Bronchial epithelial cell (primary cell): ENCODE results near the gene PREX1. TPM values are rescaled to one million over a fixed set of nuclear protein-coding genes. Genes with fewer than 3 reads are reported as not detected.

Experiments
- DNase-seq: peaks from one replicate; pipeline ENCODE4 v3.0.0-alpha.2; 2010; ENCODE audit warnings: low read depth
- FAIRE-seq: peaks from 2 replicates; lab custom pipeline; 2011; peaks lifted over from hg19 to GRCh38; lab: Jason Lieb, UNC
- H3K27me3 ChIP-seq: 2 replicates; pipeline ENCODE4 v1.5.1; 2011; ENCODE audit warnings: low read length; ENCODE audit not compliant: control insufficient read depth, insufficient read depth
- H3K36me3 ChIP-seq: 2 replicates; pipeline ENCODE4 v1.5.1; 2011; ENCODE audit warnings: low read length; ENCODE audit not compliant: control insufficient read depth, insufficient read depth
- H3K4me3 ChIP-seq: 2 replicates; pipeline ENCODE4 v1.5.1; 2011; ENCODE audit warnings: mild to moderate bottlenecking, low read depth, low read length, control low read depth
- total RNA-seq: library from RNA; depleted of rRNA; stranded (reverse); fragments of >200 nt; gene quantifications from 2 replicates; pipeline ENCODE4 v1.2.1, GENCODE V29; 2014
- TF ChIP-seq, protein P1 (sequence below): IDR thresholded peaks from 2 replicates; pipeline ENCODE4 v1.5.1; 2011; ENCODE audit warnings: mild to moderate bottlenecking, moderate library complexity, low read length, control low read depth, inconsistent platforms; ENCODE audit not compliant: insufficient read depth, severe bottlenecking

The PREX1 gene
- total RNA-seq, 1 donor from 2014 or later, result under 0.01 TPM

DNA sequence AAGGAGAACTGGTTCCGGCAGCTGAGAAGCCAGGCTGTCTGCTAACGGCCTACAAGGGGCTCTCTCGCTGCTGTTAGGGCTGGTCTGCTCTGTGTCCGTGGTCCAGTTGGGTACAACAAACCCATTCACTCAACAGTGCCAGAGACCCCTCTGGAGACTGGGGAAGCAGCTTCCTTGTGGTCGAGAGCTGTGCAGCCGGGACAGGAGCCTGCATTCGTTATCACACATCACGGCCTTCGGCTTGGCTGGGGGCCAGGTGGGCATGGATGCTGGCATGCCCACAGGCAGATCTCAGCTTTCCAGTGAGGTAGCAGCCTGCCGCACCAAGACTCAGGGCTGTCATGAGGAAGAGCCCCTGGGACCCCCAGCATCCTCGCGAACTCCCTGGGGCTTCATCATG lies 124.7 kb downstream of the PREX1 start:
- TF ChIP-seq, protein P1, sequence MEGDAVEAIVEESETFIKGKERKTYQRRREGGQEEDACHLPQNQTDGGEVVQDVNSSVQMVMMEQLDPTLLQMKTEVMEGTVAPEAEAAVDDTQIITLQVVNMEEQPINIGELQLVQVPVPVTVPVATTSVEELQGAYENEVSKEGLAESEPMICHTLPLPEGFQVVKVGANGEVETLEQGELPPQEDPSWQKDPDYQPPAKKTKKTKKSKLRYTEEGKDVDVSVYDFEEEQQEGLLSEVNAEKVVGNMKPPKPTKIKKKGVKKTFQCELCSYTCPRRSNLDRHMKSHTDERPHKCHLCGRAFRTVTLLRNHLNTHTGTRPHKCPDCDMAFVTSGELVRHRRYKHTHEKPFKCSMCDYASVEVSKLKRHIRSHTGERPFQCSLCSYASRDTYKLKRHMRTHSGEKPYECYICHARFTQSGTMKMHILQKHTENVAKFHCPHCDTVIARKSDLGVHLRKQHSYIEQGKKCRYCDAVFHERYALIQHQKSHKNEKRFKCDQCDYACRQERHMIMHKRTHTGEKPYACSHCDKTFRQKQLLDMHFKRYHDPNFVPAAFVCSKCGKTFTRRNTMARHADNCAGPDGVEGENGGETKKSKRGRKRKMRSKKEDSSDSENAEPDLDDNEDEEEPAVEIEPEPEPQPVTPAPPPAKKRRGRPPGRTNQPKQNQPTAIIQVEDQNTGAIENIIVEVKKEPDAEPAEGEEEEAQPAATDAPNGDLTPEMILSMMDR, result no peak
- no peaks in the 10 kb centered on the region for H3K27me3 ChIP-seq
- FAIRE-seq (no peak), DNase-seq (no peak)
- no peak overlapping the region for H3K4me3 ChIP-seq
- no peaks in the 10 kb centered on the region for H3K36me3 ChIP-seq

DNA sequence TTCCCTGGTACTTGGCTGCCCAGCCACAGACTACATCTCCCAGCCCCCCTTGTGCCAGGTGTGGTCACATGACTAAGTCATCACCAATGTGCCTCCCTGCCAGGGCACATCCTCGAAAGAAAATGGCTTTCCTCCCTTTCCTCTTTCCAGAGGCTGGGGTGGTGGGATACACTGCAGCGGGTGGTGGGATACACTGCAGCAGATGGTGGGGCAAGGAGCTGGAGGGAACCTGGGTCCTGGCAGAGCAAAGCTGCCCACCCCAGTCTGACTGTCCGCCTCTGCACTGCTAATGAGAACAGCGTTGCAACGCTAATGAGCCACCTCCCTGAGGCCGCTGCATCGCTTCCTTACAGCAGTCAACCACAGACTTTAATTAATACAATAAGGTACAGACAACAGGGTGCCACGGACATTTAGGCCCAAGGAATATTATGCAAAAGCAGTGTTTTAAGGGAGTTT lies 125.3 kb downstream of the PREX1 start:
- TF ChIP-seq, protein P1, result no peak
- H3K36me3 ChIP-seq, result no peaks in the 10 kb centered on the region
- DNase-seq (no peak), FAIRE-seq (no peak)
- no peak overlapping the region for H3K4me3 ChIP-seq
- no peaks in the 10 kb centered on the region for H3K27me3 ChIP-seq

DNA sequence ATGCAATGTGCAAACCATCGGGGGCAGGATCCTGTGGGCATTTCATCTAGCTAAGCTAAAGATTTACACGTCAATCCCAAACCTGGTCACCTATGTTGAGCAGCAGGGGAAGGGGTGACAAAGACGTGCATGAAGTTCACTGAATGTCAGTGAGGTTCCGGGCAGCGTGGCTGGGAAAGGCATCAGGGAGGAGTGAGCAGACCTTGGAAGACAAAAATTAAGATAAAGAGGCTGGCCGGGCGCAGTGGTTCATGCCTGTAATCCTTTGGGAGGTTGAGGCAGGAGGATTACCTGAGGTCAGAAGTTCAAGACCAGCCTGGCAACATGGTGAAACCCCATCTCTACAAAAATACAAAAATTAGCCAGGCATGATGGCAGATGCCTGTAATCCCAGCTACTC lies 126.1 kb downstream of the PREX1 start:
- Histone ChIP-seq H3K36me3 (no peaks in the 10 kb centered on the region), H3K4me3 (no peak overlapping the region), H3K27me3 (no peaks in the 10 kb centered on the region)
- no peak for FAIRE-seq
- TF ChIP-seq, protein P1, result no peak
- no peak for DNase-seq

DNA sequence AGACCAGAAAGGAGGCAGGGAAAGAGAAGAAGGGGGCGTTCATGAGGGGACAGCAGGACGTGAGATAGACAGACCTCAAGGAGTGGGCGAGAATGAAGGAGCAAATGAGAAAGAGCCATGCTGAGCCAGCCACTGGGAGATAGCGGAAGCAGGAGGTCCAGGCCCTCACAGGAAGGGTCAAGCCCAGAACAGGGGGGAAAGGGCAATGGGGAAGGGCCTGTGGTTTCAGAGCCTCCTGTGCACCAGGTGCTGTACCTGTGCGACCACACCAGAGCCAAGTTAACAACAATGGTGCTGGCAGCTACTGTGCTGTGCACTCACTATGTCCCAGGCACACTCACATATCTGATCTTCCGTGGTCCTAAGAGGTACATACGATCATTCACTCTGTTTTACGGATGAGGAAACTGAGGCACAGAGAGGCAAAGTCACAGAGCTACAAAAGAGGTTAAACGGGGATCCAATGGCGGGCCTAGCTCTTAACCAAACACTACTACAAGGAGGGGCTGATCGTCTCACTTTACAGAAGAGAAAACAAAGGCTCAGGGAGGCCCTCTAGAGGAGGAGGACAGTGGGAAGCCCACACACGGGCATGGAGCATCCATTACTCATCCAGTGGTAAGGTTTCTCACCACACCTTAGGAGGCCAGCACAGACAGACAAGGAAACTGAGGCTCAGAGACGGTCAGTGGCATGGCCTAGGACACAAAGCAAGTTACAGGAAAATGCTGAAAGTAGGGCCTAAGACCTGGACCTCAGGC lies 129.1 kb downstream of the PREX1 start:
- no peak for FAIRE-seq
- Histone ChIP-seq H3K27me3 (no peaks in the 10 kb centered on the region), H3K4me3 (no peak overlapping the region), H3K36me3 (no peaks in the 10 kb centered on the region)
- TF ChIP-seq, protein P1, result no peak
- DNase-seq, result no peak

DNA sequence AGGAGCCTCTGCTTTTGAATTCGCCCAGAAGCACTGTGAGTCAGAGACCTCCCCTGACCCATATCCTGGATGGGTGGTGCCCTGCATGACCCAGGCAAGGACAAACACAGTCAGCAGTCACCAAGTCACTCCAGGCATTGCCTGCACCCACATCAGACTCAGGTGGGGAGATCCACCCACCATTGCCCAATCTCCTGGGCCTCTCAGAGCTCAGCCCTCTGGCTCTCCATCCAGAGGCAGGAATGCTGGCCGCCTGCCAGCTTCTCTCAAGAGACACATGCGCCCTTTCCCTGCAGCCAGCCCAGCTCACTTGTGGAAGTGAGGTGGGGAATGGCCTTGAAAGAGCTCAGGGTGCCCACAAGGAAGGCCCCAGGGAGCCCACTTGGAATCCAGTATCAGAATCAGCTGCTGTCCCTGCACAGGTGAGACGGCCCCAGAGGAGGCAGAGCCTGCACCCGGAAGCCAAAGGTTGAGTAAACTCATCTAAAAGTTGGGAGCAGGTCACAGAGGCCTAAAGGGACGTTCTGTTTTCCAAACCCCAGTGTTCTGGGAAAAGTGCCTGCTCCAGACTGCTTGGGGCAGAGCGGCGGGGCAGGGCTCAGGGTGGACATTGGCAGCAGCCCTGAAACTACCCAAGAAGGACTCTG lies 129.8 kb downstream of the PREX1 start:
- FAIRE-seq (no peak), DNase-seq (peak; percentile 63)
- TF ChIP-seq, protein P1, result no peak
- no peaks in the 10 kb centered on the region for H3K36me3 ChIP-seq
- no peaks in the 10 kb centered on the region for H3K27me3 ChIP-seq
- H3K4me3 ChIP-seq, result no peak overlapping the region

DNA sequence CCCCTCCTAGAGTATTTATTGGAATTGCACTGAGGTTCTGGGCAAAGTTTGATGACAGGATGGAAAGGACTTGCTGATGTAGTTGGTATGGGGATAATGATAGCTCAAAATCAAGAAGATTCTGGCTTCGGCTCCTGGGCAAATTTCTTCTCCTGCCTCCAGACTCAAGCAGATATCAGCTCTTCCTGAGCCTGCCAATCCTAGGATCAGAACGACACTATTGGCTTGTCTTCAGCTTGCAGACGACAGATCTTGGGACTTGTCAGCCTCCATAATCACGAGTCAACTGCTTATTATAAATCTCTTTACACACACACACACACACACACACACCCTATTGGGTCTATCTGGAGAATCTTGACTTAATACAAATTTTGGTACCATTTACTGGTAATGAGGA lies 131.1 kb downstream of the PREX1 start:
- TF ChIP-seq, protein P1, result no peak
- Histone ChIP-seq H3K27me3 (no peaks in the 10 kb centered on the region), H3K36me3 (no peaks in the 10 kb centered on the region), H3K4me3 (no peak overlapping the region)
- DNase-seq (no peak), FAIRE-seq (no peak)
